Ishikawa (cell line): Measurements from ENCODE around the gene TNFRSF18.

Experiments used
- CEBPB ChIP-seq: IDR thresholded peaks from 2 replicates; pipeline ENCODE4 v1.6.1; 2012
- CREB1 ChIP-seq: IDR thresholded peaks from 2 replicates; pipeline ENCODE4 v1.6.1; 2012; ENCODE audit warnings: low read depth
- EGR1 ChIP-seq: IDR thresholded peaks from 2 replicates; pipeline ENCODE4 v1.6.1; 2012
- EP300 ChIP-seq: IDR thresholded peaks from 2 replicates; pipeline ENCODE4 v1.6.1; 2012; ENCODE audit warnings: borderline replicate concordance
- MAX ChIP-seq: IDR thresholded peaks from 2 replicates; pipeline ENCODE4 v1.6.1; 2012
- NFIC ChIP-seq: IDR thresholded peaks from 2 replicates; pipeline ENCODE4 v1.6.1; 2012
- RAD21 ChIP-seq: IDR thresholded peaks from 2 replicates; pipeline ENCODE4 v1.6.1; 2012; ENCODE audit warnings: low read depth
- TEAD4 ChIP-seq: IDR thresholded peaks from 2 replicates; pipeline ENCODE4 v1.6.1; 2012
- USF1 ChIP-seq: IDR thresholded peaks from 2 replicates; pipeline ENCODE4 v1.6.1; 2012
- YY1 ChIP-seq: IDR thresholded peaks from 2 replicates; pipeline ENCODE4 v1.6.1; 2012; ENCODE audit warnings: low read depth

- TF ChIP-seq YY1 (no peak), RAD21 (no peak), MAX (no peak), EGR1 (no peak), EP300 (no peak), USF1 (no peak), NFIC (no peak), CREB1 (no peak), TEAD4 (no peak), CEBPB (no peak)
Observed at GRCh38 chr1:1242461-1243265, 36.3 kb upstream of the TNFRSF18 start.
